Measurements from ENCODE around the gene RALGPS1. TPM values are rescaled to one million over a fixed set of nuclear protein-coding genes. Genes with fewer than 3 reads are reported as not detected.

RALGPS1 gene
- total RNA-seq, 2 experiments from 2014 or later: 4.8 to 5.1 TPM

DNA sequence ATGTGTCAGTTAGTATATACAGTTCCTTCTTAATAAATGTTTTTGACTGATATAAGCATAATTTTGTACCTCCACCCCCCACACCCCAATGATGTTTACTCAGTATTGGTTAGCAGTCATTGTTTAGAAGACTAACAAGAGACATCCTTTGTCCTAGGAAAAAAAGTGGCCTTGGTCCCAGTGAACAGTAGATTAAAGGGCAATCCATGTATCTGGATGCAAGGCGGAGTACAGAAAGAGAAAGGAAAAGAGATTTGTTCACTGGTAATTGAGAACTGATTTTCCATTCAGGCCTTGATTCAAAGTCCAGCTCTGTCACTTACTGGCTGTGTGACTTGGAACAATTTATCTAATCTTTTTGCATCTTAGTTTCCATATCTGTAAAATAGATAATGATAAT, 4.6 kb downstream of the RALGPS1 start:
- H3K27me3 Mint-ChIP-seq: peaks cover 4% of the 10 kb centered on the region
- no peak for DNase-seq
- POLR2A ChIA-PET: interaction anchor here (0.7 kb wide), 1 partner anchor 1201 kb away, joined by 5 read pairs; no protein-coding TSS in a partner anchor
- H3K36me3 Mint-ChIP-seq: no peaks in the 10 kb centered on the region
- no peak for ATAC-seq (ENCODE audit: low read depth)
- H3K4me3 Mint-ChIP-seq: no peak overlapping the region
- no peak overlapping the region for H3K27ac Mint-ChIP-seq
- H3K4me1 Mint-ChIP-seq: peaks cover 8% of the 10 kb centered on the region
- no peaks in the 10 kb centered on the region for H3K9me3 Mint-ChIP-seq

DNA sequence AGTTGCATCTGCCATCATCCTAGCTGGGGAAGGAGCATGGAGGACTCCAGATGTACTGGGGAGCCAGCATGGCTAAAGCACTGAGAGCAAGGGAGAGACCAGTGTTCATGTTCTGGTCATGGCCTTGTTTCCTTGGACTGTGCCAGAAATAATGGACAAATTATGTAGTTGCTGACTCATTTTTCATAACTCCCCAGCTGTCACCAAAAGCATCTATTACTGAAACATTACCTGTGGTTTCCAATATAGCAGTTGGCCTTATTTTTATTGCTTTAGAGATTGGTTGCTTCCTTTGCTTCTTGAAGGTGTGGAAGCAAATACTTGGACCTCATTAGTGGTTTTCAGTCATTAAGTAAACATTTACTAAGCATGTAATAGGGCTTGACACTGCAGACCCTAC, 11.3 kb downstream of the RALGPS1 start:
- H3K27ac Mint-ChIP-seq: no peak overlapping the region
- no peaks in the 10 kb centered on the region for H3K4me1 Mint-ChIP-seq
- no peak for ATAC-seq (ENCODE audit: low read depth)
- H3K9me3 Mint-ChIP-seq: no peaks in the 10 kb centered on the region
- no peaks in the 10 kb centered on the region for H3K27me3 Mint-ChIP-seq
- DNase-seq: no peak
- H3K36me3 Mint-ChIP-seq: no peaks in the 10 kb centered on the region
- POLR2A ChIA-PET: interaction anchor here (1.1 kb wide), 1 partner anchor 8 kb away, joined by 3 read pairs; no protein-coding TSS in a partner anchor
- no peak overlapping the region for H3K4me3 Mint-ChIP-seq

DNA sequence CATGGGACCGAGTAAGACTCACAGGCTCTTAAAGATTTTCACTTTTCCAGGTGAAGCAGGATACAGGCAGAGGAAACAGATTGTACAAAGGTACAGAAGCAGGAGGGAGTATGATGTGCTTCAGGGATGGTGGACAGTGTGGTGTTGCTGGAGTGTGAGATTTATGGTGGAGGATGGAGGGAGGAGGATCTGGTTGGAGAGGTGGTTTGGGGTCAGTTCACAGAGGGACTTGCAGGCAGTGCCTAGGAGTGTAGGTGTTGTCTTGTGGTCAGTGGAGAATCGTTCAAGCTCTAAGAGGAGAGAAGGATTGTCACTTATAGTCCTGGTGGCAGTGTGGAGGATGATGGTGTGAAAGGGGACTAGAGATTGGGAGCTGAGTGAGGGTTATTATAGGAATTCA, 11.8 kb downstream of the RALGPS1 start:
- no peak overlapping the region for H3K4me3 Mint-ChIP-seq
- H3K36me3 Mint-ChIP-seq: no peaks in the 10 kb centered on the region
- H3K9me3 Mint-ChIP-seq: no peaks in the 10 kb centered on the region
- POLR2A ChIA-PET: no interaction called here
- H3K27me3 Mint-ChIP-seq: no peaks in the 10 kb centered on the region
- no peaks in the 10 kb centered on the region for H3K4me1 Mint-ChIP-seq
- ATAC-seq (ENCODE audit: low read depth): no peak
- H3K27ac Mint-ChIP-seq: no peak overlapping the region
- no peak for DNase-seq

DNA sequence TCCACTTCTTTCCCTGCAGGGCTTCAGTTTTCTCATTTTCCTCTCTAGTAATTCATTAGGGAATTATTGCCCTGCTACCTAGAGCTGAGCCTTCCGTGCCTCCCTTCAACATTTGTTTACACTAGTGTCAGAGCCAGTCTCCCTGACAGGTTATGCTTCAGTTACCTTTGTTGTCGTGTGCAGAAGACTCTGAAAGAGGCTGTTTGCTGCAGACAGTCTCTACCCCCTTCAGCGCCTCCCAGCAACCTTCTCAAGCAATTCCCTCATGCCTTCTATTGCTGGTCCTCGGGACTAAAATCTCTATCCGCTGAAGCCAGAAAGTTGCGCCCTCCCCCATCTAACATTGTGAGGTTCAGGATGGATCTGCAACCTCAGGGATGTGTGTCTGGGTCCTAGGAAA, 12.8 kb downstream of the RALGPS1 start:
- Mint-ChIP-seq H3K4me3 (no peak overlapping the region), H3K4me1 (no peaks in the 10 kb centered on the region), H3K27me3 (peaks cover 3% of the 10 kb centered on the region), H3K27ac (no peak overlapping the region), H3K36me3 (no peaks in the 10 kb centered on the region), H3K9me3 (no peaks in the 10 kb centered on the region)
- ATAC-seq (ENCODE audit: low read depth) (no peak), DNase-seq (no peak)
- POLR2A ChIA-PET: no interaction called here

DNA sequence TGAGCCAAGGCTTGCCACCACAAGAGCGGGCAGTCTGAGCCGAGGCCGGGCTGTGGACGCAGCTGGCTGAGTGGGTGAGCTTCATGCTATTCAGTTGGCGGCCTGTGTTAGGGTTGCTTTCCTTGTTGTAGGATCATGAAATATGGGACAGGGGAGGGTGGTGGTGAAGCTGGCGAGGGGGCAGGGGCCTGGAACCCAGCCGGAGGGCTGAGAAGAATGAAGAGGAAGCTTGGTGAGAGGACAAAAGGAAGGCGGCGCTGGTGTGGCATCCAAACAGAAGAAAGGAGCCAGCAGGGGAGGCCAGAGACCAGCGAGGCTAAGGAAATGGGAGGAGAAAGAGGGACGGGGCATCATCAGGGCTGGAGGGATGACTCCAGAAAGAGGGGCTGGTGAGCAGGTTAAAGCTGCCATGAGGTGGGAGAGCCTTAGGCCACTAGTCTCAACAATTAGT, 18.3 kb downstream of the RALGPS1 start:
- Mint-ChIP-seq H3K36me3 (no peaks in the 10 kb centered on the region), H3K4me3 (no peak overlapping the region), H3K4me1 (peaks cover 2% of the 10 kb centered on the region), H3K27me3 (peaks cover 19% of the 10 kb centered on the region), H3K27ac (no peak overlapping the region), H3K9me3 (no peaks in the 10 kb centered on the region)
- DNase-seq (no peak), ATAC-seq (ENCODE audit: low read depth) (no peak)
- POLR2A ChIA-PET: no interaction called here

DNA sequence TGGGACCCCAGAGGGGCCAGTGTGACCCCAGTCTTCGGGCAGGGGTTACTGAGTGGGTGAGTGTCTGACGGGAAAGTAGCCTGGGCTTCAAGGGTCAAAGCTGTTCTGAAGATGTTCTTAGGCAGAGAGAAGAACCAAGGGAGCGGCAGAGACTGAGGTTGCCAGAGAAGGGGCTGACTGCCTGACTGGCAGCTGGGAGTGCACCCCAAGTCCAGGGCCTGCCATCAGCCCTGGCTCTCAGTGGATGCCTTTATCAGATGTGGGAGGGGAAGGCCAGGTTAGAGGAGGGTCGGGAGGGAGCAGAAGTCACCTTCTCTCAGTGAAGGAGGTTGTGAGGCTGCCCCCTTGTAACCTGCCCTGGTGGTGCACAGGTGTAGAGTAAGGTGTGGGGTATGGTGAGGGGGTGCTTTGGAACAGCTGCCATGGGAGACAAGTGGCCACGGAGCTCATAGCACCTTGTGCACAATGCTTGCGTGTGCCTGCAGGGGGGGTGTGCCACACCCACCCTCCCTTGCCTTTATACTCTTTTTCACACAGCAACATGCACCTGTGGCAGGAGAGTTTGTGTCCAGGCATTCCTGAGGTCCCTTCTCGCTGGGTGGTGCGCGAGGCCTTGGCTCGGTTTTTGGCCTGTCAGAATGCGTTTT, 18.9 kb downstream of the RALGPS1 start:
- ATAC-seq (ENCODE audit: low read depth) (no peak), DNase-seq (no peak)
- Mint-ChIP-seq H3K27me3 (peaks cover 19% of the 10 kb centered on the region), H3K4me1 (peaks cover 2% of the 10 kb centered on the region), H3K4me3 (no peak overlapping the region), H3K27ac (no peak overlapping the region), H3K36me3 (no peaks in the 10 kb centered on the region), H3K9me3 (no peaks in the 10 kb centered on the region)
- POLR2A ChIA-PET: no interaction called here

DNA sequence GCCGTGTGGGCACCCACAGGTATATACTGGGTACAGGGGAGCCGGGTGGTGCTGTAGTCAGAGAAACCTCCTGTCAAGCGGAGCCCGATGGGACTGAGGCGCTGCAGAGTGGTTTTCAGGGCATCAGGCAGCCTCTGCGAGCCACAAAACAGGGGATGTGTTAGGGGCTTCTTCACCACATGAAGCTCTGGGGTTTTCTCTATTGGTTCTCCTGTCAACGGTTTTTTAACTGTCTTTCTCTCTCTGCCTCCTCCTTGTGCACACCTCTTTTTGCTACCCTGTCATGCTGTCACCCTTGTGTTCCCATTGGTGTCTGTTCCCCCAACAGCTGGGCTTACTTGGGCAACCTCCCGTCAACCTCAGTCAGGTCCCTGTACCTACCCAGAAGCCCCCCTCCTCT, 19.9 kb downstream of the RALGPS1 start:
- H3K9me3 Mint-ChIP-seq: no peaks in the 10 kb centered on the region

DNA sequence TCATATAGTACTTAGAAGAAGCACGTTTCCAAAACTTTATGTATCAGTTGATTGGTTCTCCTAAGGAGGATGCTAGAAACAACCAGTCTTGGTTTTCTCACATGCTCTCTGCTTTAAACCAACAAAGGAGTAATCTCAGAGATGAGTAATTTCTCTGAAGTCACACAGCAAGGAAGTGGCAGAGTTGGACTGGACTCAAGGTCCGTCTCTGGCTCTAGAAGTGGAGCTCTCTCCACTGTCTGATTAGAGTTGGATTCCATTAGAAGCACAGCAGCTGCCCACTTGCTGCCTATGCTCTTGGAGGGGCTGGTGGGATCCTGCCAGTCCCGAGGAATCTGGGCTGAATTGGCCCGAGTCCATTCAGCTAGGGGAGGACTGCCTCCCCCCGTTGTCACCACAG, 21.0 kb downstream of the RALGPS1 start:
- peaks cover 21% of the 10 kb centered on the region for H3K27me3 Mint-ChIP-seq
- no peaks in the 10 kb centered on the region for H3K36me3 Mint-ChIP-seq
- DNase-seq (no peak), ATAC-seq (ENCODE audit: low read depth) (no peak)
- POLR2A ChIA-PET: no interaction called here
- H3K4me1 Mint-ChIP-seq: peaks cover 4% of the 10 kb centered on the region
- H3K4me3 Mint-ChIP-seq: no peak overlapping the region
- no peak overlapping the region for H3K27ac Mint-ChIP-seq
- no peaks in the 10 kb centered on the region for H3K9me3 Mint-ChIP-seq

More for the DNA sequence above, 19.9 kb downstream of the RALGPS1 start:
- H3K27me3 Mint-ChIP-seq: peaks cover 19% of the 10 kb centered on the region
- peaks cover 2% of the 10 kb centered on the region for H3K4me1 Mint-ChIP-seq
- no peak for DNase-seq
- no peak for ATAC-seq (ENCODE audit: low read depth)
- no peak overlapping the region for H3K27ac Mint-ChIP-seq
- no peaks in the 10 kb centered on the region for H3K36me3 Mint-ChIP-seq
- POLR2A ChIA-PET: no interaction called here
- H3K4me3 Mint-ChIP-seq: no peak overlapping the region

DNA sequence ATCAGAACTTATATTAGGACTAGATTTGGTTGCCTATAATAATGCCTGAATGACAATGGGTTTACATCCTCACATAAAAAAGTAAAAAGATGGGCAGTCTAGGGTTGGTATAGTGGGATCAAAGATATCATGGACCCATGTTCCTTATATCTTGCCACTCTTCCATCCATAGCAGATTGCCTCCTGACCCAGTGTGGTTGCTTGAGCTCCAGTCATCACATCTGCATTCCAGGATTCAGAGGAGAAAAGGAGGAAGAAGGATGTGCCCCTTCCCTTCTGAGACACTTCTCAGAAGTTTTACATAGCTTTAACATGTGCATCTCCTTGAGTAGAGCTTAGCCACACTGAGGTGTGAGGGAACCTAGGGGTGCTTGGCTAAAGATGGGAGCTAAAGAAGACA, 22.9 kb downstream of the RALGPS1 start:
- Mint-ChIP-seq H3K4me1 (peaks cover 6% of the 10 kb centered on the region), H3K36me3 (no peaks in the 10 kb centered on the region), H3K9me3 (no peaks in the 10 kb centered on the region), H3K27ac (no peak overlapping the region), H3K4me3 (no peak overlapping the region), H3K27me3 (peaks cover 28% of the 10 kb centered on the region)
- ATAC-seq (ENCODE audit: low read depth) (no peak), DNase-seq (no peak)
- POLR2A ChIA-PET: interaction anchor here (0.6 kb wide), 1 partner anchor 510 kb away, joined by 3 read pairs; no protein-coding TSS in a partner anchor

DNA sequence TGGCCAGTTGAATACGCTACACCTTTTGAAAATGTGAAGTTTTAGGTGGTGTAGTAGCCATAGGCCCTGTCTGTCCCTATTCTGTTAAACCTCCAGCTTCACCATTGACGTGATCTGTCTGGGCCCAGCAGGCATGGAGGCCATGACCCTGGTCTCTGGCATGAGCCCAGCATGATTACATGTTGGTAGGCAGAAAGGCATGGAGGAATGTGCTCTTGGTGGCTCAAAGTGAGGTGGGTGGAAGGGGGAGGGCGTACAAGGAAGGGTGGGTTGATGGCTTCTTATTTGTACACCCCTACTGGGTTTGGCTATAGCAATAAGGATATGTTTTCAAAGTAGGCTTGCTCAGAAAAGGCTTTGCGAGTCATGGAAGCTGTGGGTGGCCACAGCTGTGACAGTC, 23.7 kb downstream of the RALGPS1 start:
- Mint-ChIP-seq H3K9me3 (no peaks in the 10 kb centered on the region), H3K4me3 (no peak overlapping the region), H3K36me3 (no peaks in the 10 kb centered on the region), H3K4me1 (peaks cover 6% of the 10 kb centered on the region), H3K27me3 (peaks cover 33% of the 10 kb centered on the region), H3K27ac (no peak overlapping the region)
- POLR2A ChIA-PET: interaction anchor here (0.6 kb wide), 1 partner anchor 509 kb away, joined by 3 read pairs; no protein-coding TSS in a partner anchor
- DNase-seq (no peak), ATAC-seq (ENCODE audit: low read depth) (no peak)

DNA sequence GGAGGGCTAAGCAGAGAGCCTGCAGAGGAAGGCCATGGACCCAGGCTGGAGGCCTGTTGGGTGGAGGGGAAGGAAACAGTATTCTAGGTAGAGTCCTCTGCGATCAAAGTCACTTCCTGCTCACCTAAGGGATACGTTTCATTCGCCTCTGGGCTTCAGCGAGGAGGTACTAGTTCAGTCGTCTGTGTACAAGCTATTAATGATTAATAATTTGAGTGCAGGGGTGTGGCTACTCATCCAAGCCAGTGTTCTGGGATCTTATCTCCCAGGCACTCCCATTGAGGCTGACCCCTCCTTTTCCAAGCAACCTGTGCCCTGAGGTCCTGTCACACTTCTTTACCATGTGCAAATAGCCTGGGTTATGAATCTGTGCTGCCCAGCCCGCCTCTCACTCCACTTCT, 25.2 kb downstream of the RALGPS1 start:
- H3K4me1 Mint-ChIP-seq: peaks cover 5% of the 10 kb centered on the region
- DNase-seq (no peak), ATAC-seq (ENCODE audit: low read depth) (no peak)
- H3K27me3 Mint-ChIP-seq: peaks cover 32% of the 10 kb centered on the region
- H3K9me3 Mint-ChIP-seq: no peaks in the 10 kb centered on the region
- POLR2A ChIA-PET: no interaction called here
- no peaks in the 10 kb centered on the region for H3K36me3 Mint-ChIP-seq
- no peak overlapping the region for H3K27ac Mint-ChIP-seq
- H3K4me3 Mint-ChIP-seq: no peak overlapping the region

DNA sequence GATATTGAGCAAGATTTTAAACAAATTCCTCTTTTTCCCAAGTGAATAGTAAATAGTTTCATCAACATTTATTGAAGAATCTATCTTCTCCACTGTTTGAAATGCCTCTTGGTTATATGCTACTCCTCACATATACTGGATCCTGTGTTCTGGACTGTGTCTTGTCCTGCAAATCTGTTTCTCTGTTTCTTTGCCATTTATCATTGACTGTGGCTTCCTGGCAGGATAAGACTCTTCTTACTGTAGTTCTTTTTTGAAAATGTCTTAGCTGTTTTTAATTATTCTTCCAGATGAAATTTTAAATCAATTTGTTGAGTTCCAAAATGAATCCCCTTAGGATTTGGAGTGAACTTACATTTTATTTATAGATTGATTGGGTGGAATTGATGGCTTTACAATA, 27.8 kb downstream of the RALGPS1 start:
- POLR2A ChIA-PET: no interaction called here
- Mint-ChIP-seq H3K36me3 (no peaks in the 10 kb centered on the region), H3K27ac (no peak overlapping the region), H3K27me3 (peaks cover 24% of the 10 kb centered on the region), H3K4me1 (peaks cover 5% of the 10 kb centered on the region), H3K4me3 (no peak overlapping the region), H3K9me3 (no peaks in the 10 kb centered on the region)
- no peak for ATAC-seq (ENCODE audit: low read depth)
- DNase-seq: no peak

DNA sequence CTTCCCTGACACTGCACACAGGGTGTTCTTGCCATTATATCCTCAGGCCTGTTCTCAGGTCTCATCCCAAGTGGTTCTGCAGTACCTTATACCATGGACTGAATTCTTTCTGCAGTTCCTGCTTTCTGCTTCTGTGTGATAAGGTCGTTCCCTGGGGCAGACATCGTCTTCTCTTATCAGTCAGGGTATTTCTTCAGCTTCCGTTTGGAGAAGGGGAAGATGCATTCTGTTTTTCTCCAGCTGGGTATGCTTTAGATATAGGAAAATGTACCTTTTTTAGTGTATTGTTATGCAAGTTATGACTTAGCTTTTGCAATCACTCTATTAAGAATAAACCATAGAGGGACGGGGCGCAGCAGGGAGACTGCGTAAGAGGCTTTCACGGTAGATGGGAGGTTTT, 31.1 kb downstream of the RALGPS1 start:
- peaks cover 2% of the 10 kb centered on the region for H3K4me1 Mint-ChIP-seq
- no peak for DNase-seq
- no peaks in the 10 kb centered on the region for H3K9me3 Mint-ChIP-seq
- ATAC-seq (ENCODE audit: low read depth): no peak
- H3K36me3 Mint-ChIP-seq: no peaks in the 10 kb centered on the region
- H3K4me3 Mint-ChIP-seq: no peak overlapping the region
- H3K27ac Mint-ChIP-seq: no peak overlapping the region
- POLR2A ChIA-PET: no interaction called here
- peaks cover 21% of the 10 kb centered on the region for H3K27me3 Mint-ChIP-seq

DNA sequence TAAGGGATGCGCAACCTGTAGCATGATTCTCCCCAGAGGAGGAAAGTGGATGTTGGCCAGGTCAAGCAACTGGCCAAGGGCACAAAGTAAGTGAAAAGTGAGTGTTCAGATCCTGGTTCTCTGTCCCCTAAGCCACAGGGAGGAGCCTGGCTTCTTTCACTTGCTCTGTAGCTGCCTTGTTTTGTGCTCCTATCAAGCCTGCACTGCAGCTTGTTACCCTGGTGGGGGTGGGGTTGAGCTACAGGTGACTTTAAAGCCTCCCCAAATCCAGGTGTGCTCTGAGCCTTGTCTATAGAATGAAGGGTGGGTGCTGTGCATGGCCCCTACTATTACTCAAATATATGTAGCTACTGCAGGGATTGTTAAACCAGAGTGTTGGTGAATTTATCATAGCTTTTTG, 32.9 kb downstream of the RALGPS1 start:
- Mint-ChIP-seq H3K4me1 (no peaks in the 10 kb centered on the region), H3K4me3 (no peak overlapping the region), H3K9me3 (no peaks in the 10 kb centered on the region), H3K27ac (no peak overlapping the region), H3K36me3 (no peaks in the 10 kb centered on the region), H3K27me3 (peaks cover 13% of the 10 kb centered on the region)
- DNase-seq (no peak), ATAC-seq (ENCODE audit: low read depth) (no peak)
- POLR2A ChIA-PET: no interaction called here

All from activated naive CD8-positive, alpha-beta T cell treated with anti-CD3 and anti-CD28 coated beads, Interleukin-2, amount 10 ng/mL, durations not matched to agents 7 days and 5 days (primary cell).